HG02588 (cell line): ENCODE measurements around the gene DAB1.

Experiments used
- ATAC-seq: cut with Tn5 transposase; IDR thresholded peaks from one replicate; pipeline ENCODE4 v1.9.1; 2021; ENCODE audit warnings: mild to moderate bottlenecking, moderate library complexity; ENCODE audit not compliant: unreplicated experiment

DAB1 gene

DNA sequence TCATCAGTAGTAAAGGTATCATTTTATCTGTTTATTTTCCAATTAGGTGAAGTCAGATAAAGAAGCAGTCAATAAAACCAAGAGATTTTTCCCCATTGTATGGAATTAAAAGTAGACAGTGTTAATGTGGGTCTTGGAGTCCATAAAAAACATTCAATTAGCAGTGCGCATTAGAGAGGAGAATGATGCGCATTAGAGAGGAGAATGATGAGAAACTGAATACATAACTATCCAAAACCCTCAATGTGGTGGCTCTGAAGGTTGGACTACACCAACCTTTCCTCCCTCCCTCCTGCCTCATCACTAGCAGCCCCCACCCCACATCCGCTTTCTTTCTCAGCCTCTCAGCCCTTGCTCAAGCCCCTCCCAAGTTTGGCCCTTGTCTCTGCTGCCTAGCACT is 99.5 kb downstream of the DAB1 start:
- no peak for ATAC-seq

DNA sequence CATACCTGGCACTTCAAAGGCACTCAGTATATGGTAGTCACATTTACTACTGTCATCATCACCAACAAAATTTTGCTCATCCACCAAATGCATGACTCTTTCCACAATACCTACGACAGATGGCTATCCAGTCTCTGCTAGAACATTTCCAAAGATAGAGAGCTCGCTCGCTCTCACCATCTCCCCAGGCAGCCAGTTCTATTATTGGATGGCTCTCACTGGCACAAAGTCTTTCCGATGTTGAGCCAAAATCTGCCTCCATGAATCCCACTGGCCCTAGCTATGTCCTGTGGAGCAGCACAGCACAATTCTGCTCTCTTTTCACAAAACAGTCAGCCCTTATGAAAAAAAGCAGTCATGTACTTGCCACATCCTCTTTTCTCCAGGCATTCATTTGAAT is 102.1 kb downstream of the DAB1 start:
- ATAC-seq: no peak

DNA sequence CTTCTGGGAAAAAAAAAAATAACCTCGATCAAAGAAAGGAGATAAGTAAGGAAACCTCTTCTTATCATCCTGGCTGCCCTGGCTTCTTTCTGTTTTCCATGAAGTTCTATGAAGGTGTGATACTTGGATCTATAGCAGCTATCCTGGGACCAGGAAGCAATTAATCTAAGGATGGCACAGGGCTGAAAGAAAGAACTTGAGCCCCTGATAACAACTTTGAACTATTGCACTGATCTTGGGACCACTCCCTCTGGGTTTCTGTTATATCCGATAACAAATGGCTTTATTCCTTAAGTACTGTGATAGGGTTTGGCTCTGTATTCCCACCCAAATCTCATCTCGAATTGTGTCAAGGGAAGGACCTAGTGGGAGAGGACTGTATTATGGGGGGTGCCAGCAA is 104.1 kb downstream of the DAB1 start:
- no peak for ATAC-seq

DNA sequence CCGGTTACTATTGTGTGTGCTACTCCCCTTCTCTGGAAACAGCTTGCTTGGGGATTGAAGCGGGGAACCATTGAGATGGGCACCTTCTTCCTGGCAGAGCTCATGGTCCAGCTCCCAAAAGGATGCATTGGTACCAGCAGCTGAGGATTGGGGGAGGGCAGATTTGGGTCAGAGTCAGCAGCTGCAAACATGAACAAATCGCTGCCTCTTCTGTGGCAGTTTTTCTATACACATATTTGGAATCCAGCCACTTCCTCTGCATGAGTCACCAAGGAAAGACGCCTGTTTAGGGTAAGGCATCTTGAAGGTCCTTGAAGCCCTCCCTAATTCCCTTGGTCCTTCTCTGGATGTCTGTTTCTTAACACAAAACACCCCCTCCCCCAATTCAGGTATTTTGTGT is 104.7 kb downstream of the DAB1 start:
- no peak for ATAC-seq

DNA sequence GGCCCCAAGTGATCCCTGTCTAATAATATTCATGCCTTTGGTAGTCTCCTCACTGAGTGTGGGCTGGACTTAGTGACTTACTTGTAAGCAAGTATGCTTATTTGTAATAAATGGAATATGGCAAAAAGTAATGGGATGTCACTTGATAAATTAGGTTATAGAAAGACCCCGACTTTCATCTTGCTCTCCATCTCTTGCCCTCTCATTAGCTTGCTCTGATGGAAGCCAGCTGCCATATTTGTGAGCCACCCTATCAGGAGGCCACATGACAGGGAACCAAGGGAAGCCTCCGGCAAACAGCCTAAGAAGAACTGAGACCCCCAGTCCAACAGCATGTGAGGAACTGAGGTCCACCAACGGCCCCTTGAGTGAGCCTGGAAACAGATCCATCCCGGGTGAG is 107.0 kb downstream of the DAB1 start:
- ATAC-seq: no peak

DNA sequence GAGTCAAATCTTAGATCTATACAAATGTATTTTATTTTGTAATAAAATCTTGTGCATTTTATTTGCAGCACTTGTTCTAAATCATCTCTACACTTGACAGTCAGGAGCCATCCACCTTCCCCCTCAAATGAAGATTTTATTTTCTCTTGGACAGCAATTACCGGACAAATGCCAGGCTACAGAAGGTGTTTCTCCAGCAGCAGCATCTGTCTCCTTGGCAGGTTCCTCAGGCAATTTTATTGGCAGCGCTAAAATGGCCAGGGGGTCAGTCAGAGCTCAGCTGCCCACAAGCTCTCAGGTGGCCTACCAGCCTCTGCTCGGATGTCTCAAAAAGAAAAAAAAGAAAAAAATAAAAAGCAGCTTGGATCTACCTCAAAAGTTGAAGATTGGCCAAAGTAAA is 107.6 kb downstream of the DAB1 start:
- no peak for ATAC-seq

DNA sequence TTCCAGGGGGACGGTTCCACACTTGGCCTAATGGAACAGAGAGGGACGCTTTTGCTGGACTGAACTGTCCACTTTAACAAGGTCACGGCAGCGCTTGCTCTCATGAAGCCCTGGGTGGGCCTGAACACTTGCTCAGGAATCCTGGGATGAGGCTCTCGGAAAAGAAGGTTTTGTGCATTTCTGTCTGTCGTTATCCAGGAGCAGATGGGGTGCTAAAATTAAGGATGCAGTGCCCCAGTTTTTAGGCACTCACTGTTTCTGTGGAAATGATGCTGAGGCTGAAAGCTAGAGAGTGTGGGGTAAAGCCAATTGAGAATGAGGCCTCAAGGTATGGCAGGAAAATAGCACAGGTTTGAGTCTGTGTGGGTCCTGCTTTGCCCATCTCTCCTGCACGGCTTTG is 111.0 kb downstream of the DAB1 start:
- ATAC-seq: no peak

DNA sequence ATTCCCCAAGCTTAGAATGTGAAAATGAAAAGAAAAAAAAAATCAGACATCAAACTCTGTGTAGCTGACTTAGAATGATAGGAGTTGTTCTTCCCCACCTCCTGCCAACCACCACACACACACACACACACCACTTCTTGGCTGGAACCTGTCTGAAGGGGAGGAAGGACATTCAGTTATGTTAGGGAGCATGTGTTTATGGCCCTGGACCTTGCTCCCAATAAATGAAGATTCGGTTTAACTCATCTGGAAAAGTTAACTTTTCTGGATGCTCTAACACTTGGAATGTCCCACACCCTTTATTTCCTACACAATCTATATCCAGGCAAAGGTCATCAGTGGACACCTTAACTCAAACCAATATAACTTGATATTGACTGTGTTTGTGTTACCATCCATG is 112.4 kb downstream of the DAB1 start:
- ATAC-seq: no peak

DNA sequence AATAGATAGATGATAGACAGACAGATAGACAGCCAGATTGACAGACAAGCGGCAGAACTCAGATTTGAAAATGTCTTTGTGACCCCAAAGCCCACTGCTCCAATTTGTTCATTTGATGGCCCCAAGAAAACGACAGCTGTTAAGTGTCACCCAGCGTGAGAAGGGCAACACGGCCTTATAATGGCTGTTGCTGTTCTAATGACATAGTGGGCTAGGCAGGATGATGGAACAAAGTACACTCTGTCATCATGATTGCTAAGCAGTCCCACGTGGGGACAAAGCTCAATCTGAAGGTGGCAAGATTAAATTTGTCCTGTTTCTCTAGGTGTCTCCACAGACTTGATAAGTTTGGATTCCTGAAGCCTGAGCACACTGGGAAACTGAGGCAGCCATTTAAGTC is 112.9 kb downstream of the DAB1 start:
- no peak for ATAC-seq

DNA sequence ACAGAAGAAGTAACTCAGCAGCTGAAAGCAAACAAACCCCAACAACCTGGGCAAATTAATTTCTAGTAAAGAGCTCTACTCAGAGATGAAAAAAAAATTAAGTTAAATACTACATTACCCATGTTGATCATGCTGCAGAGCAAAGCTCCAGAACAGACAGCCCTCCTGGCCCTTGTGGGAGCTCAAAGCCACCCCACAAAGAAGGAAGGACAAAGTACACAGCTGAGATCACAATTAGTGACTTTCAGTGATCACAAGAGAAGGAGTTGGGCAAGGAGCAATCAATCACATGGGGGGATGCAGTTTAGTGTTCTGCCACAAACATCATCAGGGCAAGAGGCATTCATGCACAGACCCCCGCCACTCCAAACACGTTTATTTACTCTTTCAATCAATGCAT is 114.2 kb downstream of the DAB1 start:
- ATAC-seq: no peak

DNA sequence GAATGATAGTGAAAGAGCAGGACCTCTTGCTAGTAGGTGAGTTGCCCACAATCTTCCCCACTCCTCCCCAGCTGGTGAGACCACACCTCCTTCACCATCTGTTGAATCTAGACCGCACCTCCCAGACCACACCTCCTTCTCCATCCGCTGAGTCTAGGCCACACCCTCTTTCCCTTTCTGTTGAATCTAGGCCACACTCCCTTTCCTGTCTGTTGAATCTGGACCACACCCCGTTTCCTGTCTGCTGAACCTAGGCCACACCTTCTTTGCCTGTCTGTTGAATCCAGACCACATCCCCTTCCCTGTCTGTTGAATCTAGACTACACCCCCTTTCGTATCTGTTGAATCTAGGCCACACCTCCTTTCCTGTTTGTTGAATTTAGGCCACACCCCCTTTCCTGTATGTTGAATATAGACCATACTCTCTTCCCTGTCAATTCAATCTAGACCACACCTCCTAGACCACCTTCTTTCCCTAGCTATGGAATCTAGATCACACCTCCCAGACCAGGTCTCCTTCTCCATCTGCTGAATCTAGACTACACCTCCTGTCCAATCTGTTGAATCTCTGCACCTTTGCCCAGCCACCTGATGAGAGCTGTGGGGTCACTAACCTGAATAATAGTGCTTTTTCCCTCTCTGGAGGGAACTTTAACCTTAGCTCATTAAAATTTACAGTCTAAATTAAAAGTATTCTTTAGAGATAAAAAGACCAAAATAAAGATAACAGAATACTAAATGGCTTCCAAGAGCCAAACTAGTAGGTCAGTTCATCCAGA is 116.3 kb downstream of the DAB1 start:
- ATAC-seq: no peak

DNA sequence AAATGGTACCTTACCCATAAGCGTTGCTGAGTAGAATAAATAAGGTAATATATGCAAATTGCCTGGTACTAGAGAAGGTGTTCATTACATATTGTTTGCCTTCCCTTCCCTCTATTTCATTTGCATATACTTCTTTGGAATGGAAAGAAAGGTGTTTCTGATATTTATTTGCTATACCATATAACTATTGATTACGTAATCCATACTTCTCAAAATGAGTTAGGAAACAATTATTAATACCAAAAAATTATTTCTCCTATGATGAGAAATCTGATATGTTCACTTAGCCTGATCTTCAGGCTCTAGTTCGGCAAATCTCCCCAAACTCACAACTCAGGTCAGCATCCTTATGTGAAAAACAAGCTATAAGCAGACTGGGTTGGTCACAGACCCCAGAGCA is 119.3 kb downstream of the DAB1 start:
- ATAC-seq: no peak

DNA sequence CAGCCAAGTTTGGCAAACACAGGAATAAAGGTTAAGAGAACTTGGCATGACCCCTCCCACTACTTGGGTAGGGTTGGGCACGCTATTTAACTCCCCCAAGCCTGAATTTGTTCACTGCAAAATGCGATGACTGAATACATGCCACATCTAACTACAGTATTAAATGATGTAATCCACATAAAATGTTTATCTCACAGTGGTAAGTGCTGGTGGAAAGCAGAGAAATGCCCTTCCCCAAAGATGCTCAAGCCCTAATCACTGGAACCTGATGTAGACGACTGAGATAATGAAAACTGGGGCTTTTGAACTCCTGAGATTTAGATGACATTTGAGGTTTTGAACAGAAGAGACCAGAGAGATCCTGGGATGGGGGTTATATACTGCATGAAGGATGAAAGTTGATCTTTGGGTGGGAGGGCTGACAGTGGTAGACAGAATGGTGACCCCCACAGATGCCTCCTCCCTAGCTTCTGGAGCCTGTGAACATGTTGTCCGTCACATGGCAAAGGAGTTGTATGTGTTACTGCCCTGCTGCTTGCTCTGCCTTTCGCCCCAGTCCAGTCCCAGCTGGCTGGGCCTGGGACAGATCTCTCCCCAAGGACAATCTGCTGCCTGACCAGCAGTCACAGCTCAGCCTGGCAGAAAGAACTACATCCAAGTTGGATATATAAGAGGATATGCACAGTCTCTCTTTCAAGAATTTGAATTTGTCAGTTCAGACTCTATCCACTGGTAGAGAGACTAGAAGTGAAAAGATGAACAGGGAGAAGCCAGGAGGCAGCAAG is 120.9 kb downstream of the DAB1 start:
- ATAC-seq: no peak

DNA sequence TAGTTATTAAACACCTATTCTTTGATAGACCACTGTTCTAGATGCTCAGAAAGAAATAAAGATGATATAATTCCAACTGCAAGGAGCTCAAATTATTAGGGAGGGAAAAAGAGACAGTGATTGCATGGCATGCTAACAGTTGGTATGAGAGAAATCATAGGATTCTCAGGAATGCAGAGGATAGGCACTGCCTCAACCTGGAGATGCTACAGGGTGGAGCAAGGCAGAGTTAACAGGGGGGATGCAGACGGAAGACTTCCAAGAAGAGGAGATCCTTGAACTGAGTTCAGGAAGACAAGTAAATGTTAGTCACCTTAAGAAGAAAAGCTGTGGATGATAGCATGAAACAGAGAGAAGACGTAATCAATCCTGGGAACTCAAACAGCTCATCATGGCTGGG is 123.7 kb downstream of the DAB1 start:
- no peak for ATAC-seq

DNA sequence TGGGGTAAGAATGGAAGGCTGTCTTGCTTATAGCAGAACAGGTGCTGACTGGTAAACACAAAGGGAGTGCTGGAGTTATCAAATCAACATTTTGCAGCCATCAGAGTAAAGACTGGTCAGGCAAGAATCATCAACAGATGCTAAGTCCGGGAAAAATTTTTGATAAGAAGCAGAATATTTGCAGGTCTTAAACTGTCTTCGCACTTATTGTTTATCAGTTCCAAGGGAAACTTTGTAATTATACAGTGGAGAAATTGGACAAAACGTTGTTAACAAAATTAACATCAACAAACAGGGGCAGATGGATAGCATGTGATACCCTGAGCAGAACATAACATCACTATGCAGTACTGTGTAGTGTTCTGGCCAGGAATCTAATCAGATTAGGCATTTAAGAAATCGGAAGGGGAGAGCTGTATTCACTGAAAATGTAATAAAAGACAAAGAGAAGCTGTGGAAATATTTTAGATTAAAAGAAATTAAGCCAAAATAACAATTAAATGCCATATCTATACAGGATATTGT is 127.1 kb downstream of the DAB1 start:
- ATAC-seq: no peak

DNA sequence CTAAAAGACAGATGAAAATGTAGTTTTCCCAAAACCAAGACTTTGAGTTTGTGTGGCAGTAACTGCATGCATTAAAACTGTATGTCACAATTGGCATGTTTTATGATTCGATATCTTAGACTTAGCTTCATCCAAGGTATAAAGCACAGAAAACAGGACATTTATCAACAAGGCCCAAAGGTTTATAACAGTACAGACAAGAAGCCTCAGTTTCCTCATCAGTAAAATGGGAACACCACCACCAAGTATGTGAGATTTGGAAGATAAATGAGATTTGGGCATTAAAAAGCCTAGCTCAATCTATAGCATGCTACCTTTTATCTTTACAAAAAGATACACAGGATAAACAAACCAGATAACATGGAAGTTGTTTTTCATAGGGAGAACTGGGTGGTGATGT is 128.5 kb downstream of the DAB1 start:
- ATAC-seq: no peak

DNA sequence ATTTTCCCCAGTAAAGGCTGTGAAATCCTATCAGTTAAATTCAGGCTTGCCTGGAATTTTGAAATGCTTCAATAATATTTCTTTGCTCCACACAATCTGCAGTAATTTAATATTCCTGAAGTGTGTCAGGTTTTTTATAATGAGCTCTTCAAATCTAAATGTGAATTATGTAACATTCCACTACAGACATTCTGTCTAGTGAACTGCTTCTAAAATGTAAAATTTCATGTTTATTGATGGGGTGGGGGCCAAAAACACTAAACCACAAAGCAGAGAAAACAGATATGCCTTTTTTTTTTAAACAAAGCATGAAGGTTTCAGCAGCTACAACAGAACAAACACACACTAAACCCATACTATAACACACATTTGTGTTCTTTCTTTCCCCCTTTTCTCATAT is 129.7 kb downstream of the DAB1 start:
- ATAC-seq: no peak

DNA sequence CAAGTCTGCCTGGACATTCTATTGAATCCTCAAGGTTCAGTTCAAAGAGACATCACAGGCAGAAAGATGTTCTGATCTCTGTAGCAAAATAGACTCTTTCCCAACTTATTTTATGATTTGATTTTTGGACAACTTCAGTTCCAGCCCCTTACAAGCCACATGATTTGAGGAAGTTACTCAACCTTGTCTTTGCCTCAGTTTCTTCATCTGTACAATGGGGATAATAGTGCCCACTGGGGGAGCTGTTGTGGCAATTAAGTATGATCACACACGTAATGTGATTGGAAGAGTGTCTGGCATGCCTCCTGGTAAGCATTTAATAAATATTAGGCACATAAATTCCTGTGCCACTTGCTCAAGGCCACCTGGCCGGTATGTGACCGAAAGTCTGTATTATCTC is 130.6 kb downstream of the DAB1 start:
- ATAC-seq: no peak

DNA sequence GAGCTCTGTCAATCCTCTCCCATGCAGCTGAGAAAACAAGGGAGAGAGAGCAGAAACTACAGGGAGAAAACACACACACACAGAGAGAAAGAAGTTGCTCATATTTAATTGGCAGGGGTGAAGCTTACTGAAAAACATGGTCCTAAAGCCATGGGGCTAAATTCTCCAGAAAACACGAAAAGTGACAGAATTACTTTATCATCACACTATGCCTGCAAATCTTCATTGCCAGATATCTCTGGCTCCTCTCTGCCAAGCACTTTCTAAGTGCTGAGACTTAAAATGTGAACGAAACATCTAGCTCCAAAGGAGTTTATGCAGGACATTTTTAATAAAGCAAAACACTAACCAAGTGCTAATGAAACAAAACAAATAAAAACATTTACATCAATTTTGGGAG is 134.1 kb downstream of the DAB1 start:
- no peak for ATAC-seq

DNA sequence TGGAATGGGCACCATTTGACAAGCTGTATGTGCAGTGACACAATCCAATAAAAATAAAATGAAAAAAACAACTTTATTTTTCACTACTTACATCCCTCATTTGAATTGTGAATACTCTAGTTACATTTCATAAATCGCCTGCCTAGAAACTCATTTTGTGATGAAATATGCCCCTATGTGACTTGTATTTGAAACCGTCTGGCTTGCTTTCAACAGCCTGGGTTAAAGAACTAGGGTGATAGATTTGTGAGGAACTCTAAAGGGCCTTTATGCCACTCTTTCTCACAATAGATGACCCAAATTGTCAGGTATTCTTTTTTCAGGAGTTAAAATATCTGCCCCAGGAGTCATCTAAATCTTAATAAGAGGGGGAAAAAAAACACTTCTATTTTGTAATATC is 137.9 kb downstream of the DAB1 start:
- no peak for ATAC-seq

DNA sequence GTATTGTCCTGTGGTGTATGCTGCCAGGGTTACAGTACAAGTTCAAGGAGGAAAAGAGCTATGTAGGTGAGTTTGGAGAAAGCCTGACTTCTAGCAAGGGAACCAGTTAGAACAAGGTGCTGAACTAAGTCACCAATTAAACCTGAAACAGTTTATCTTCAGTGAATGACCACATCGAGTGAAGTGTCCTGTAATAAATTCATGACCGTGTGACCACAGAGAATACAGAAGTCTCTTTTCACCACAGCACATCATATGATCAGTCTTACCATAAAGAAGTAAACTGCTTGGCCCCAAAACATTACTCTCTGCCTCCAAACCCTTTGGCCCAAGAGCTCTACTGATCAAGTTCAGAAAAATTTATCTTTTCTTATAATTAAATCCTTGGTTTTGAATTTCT is 141.4 kb downstream of the DAB1 start:
- ATAC-seq: no peak

DNA sequence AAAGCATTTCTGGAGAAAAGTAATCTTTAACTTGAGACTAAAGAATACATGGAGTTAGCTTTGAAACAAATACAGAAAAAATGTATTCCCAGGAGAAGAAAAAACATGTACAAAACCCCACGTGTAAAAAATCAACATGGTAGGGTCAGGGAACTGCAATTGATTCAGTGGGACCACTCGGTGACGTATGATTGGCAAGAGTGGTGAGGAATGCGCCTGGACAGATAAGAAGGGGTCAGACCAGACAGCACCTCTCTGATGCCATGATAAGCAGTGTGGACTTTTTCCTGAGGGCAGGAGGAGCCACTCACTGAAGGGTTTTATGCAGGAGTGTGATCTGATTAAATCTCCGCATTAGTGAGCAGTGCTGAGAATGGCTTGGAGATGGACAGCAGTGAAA is 142.5 kb downstream of the DAB1 start:
- no peak for ATAC-seq
